NCI-H2029 (cell line): ENCODE results near the gene HOXD4.
A peak's percentile ranks its signal among the peaks of the same experiment; 100 is the strongest.

Experiments
- DNase-seq: peaks from one replicate; lab custom pipeline; 2025; lab: John Stamatoyannopoulos, UW

Gene HOXD4

GRCh38 chr2:176114120-176114929, 37.0 kb upstream of the HOXD4 start:
- DNase-seq: peak; percentile 82

- no peak for DNase-seq
These were observed 36.3 kb upstream of the HOXD4 start for GRCh38 chr2:176114930-176115625.

- DNase-seq: no peak
These were observed 35.2 kb upstream of the HOXD4 start, which contains the start of gene HOXD10 for GRCh38 chr2:176115883-176116813. HOXD10 (plus strand) TSS chr2:176116778; CDS start chr2:176116834, 56 bp downstream.

- no peak for DNase-seq
These were observed 34.1 kb upstream of the HOXD4 start for GRCh38 chr2:176117162-176117822.

GRCh38 chr2:176117823-176118371, 33.5 kb upstream of the HOXD4 start:
- DNase-seq: no peak

- peak; percentile 83 for DNase-seq
These were observed 32.6 kb upstream of the HOXD4 start for GRCh38 chr2:176118601-176119339.

- no peak for DNase-seq
These were observed 30.8 kb upstream of the HOXD4 start for GRCh38 chr2:176120364-176121189.

GRCh38 chr2:176121190-176122051, 29.9 kb upstream of the HOXD4 start:
- no peak for DNase-seq

- DNase-seq: no peak
These were observed 29.2 kb upstream of the HOXD4 start for GRCh38 chr2:176122052-176122682.

GRCh38 chr2:176122683-176123410, 28.5 kb upstream of the HOXD4 start, which contains the start of gene HOXD9:
HOXD9 (plus strand) TSS chr2:176122719; CDS start chr2:176122769, 50 bp downstream.
- peak; percentile 44 for DNase-seq

- no peak for DNase-seq
These were observed 27.8 kb upstream of the HOXD4 start for GRCh38 chr2:176123411-176124109.

GRCh38 chr2:176124110-176124946, 27.0 kb upstream of the HOXD4 start:
- DNase-seq: no peak

GRCh38 chr2:176124947-176125771, 26.2 kb upstream of the HOXD4 start:
- DNase-seq: no peak

GRCh38 chr2:176125772-176126054, 25.6 kb upstream of the HOXD4 start:
- DNase-seq: no peak
